HepG2 (cell line): Measurements from ENCODE around the gene ALPK1. TPM values are rescaled to one million over a fixed set of nuclear protein-coding genes. Genes with fewer than 3 reads are reported as not detected.

Experiments
- ATAC-seq: fragments of 200-7000 bp; cut with Tn5 transposase; 3 replicates; pipeline ENCODE4 v1.9.1; 2020; ENCODE audit warnings: mild to moderate bottlenecking, moderate library complexity
- BruUV-seq: library from RNA; stranded (reverse); fragments of 400-500 nt; replicated peaks from 2 replicates; lab custom pipeline; 2021; lab: Mats Ljungman, UMichigan
- CTCF ChIA-PET: fragments of 300-600 bp; formaldehyde crosslinking; extraction: SDS; loops from one replicate; lab custom pipeline; 2021; ENCODE audit warnings: low total read pairs, inconsistent platforms, low intra/inter-chr PET ratio; lab: Yijun Ruan, JAX
- POLR2A ChIA-PET: fragments of 350-600 bp; sonication (Branson Sonifier 250); formaldehyde crosslinking; loops from one replicate; lab custom pipeline; 2020; ENCODE audit warnings: antibody characterized with exemption, inconsistent platforms; lab: Yijun Ruan, JAX
- DNase-seq: peaks from one replicate; pipeline ENCODE4 v3.0.0-alpha.2; 2015; ENCODE audit warnings: low spot score
- FAIRE-seq: peaks from 3 replicates; lab custom pipeline; 2011; peaks lifted over from hg19 to GRCh38; lab: Jason Lieb, UNC
- H2AFZ ChIP-seq: one replicate; pipeline ENCODE4 v1.6.1; 2011; ENCODE audit warnings: low read length, inconsistent platforms
- H3K27ac ChIP-seq: fragments of 300-600 bp; 3 replicates; pipeline ENCODE4 v1.8.0; 2011; ENCODE audit warnings: mixed run types, mild to moderate bottlenecking, mixed read lengths, low read length, inconsistent platforms; ENCODE audit not compliant: insufficient read depth; ENCODE audit errors: extremely low read length
- H3K27me3 ChIP-seq, 2 experiments: fragments of 200-600 bp in 1 of 2; 2 replicates in 1 of 2; 3 replicates in 1 of 2; pipeline versions ENCODE4 v1.6.0 to v1.8.0; 2011; ENCODE audit warnings: low read length in 2 of 2, mild to moderate bottlenecking in 2 of 2, moderate library complexity in 2 of 2, inconsistent platforms in 1 of 2; ENCODE audit not compliant: insufficient read depth in 2 of 2, control insufficient read depth in 1 of 2
- H3K36me3 ChIP-seq, 2 experiments: fragments of 200-600 bp in 1 of 2; replicated peaks in 1 of 2; 2 replicates in 1 of 2; 3 replicates in 1 of 2; pipeline versions ENCODE4 v1.5.1 to v1.8.0; 2011; ENCODE audit warnings: low read length in 2 of 2, inconsistent platforms in 1 of 2; ENCODE audit not compliant: insufficient read depth in 2 of 2, control insufficient read depth in 1 of 2
- H3K4me1 ChIP-seq: 2 replicates; pipeline ENCODE4 v1.5.1; 2012; ENCODE audit warnings: low read length, inconsistent platforms; ENCODE audit not compliant: insufficient read depth
- H3K4me2 ChIP-seq: 2 replicates; pipeline ENCODE4 v1.6.0; 2011; ENCODE audit warnings: low read depth, low read length, inconsistent platforms
- H3K4me3 ChIP-seq, 3 experiments: fragments of 200-600 bp in 1 of 3; sonication (generic), shearing (Covaris generic) in 1 of 3; replicated peaks in 1 of 3; 2 replicates each; pipeline ENCODE4 v1.5.1; 2011 to 2016; ENCODE audit warnings: low read length in 3 of 3, inconsistent platforms in 2 of 3, low read depth in 2 of 3, mild to moderate bottlenecking in 2 of 3, control low read depth in 1 of 3, mixed read lengths in 1 of 3; ENCODE audit not compliant: insufficient read depth in 1 of 3
- H3K79me2 ChIP-seq: one replicate; pipeline ENCODE4 v1.6.1; 2011; ENCODE audit warnings: low read length, inconsistent platforms; ENCODE audit not compliant: insufficient read depth
- H3K9ac ChIP-seq: 2 replicates; pipeline ENCODE4 v1.6.0; 2011; ENCODE audit warnings: mild to moderate bottlenecking, low read depth, low read length, inconsistent platforms; ENCODE audit not compliant: insufficient read depth
- H3K9me3 ChIP-seq: 2 replicates; pipeline ENCODE4 v1.5.1; 2012; ENCODE audit warnings: mild to moderate bottlenecking, low read length
- H4K20me1 ChIP-seq: 2 replicates; pipeline ENCODE4 v1.6.0; 2011; ENCODE audit warnings: inconsistent platforms, mild to moderate bottlenecking, low read length, moderate library complexity; ENCODE audit not compliant: insufficient read depth
- ERF ChIP-seq: IDR thresholded peaks from 2 replicates; pipeline ENCODE4 v1.6.1; 2018; ENCODE audit warnings: missing biosample characterization, missing genetic modification reagents
- HCFC1 ChIP-seq: fragments of 150-350 bp; IDR thresholded peaks from 2 replicates; pipeline ENCODE4 v1.6.1; 2014; ENCODE audit warnings: low read depth, low read length
- KAT2B ChIP-seq: fragments of 150-350 bp; IDR thresholded peaks from 2 replicates; pipeline ENCODE4 v1.6.1; 2014; ENCODE audit warnings: low read depth, low read length, borderline replicate concordance
- STAT5B ChIP-seq: sonication (generic); formaldehyde crosslinking; IDR thresholded peaks from 2 replicates; pipeline ENCODE4 v1.4.0; 2020; ENCODE audit warnings: missing genetic modification reagents
- SUZ12 ChIP-seq: fragments of 150-350 bp; IDR thresholded peaks from 2 replicates; pipeline ENCODE4 v1.6.1; 2014; ENCODE audit warnings: low read depth, low read length
- TERF1 ChIP-seq: sonication (generic); formaldehyde crosslinking; IDR thresholded peaks from 2 replicates; pipeline ENCODE4 v1.8.0; 2022; ENCODE audit warnings: mild to moderate bottlenecking, missing genetic modification reagents, moderate library complexity
- ZBED4 ChIP-seq: sonication (generic); formaldehyde crosslinking; IDR thresholded peaks from 2 replicates; pipeline ENCODE4 v1.4.0; 2020; ENCODE audit warnings: missing genetic modification reagents, borderline replicate concordance
- ZNF562 ChIP-seq: sonication (generic); formaldehyde crosslinking; IDR thresholded peaks from 2 replicates; pipeline ENCODE4 v1.8.0; 2022; ENCODE audit warnings: missing genetic modification reagents, borderline replicate concordance
- ZNF678 ChIP-seq: sonication (generic); formaldehyde crosslinking; IDR thresholded peaks from 2 replicates; pipeline ENCODE4 v1.4.0; 2020; ENCODE audit warnings: mild to moderate bottlenecking, missing genetic modification reagents
- ZNF878 ChIP-seq: sonication (generic); formaldehyde crosslinking; IDR thresholded peaks from 2 replicates; pipeline ENCODE4 v1.8.1; 2023; ENCODE audit warnings: mild to moderate bottlenecking, missing genetic modification reagents, moderate library complexity
- WGBS: methylation state at CpG from one replicate; pipeline ENCODE4 v1.1.6; 2017; ENCODE audit warnings: low lambda C conversion rate; 5-methylcytosine and 5-hydroxymethylcytosine counted together
- in situ Hi-C: cut with HindIII; loops from 2 replicates; pipeline ENCODE4 v1.10.0; 2017; ENCODE audit warnings: low pct_unique_long_range_greater_than_20kb; ENCODE audit not compliant: extremely low pct_ligation_motif_present
- intact Hi-C: fragments of 100-400 bp; cut with micrococcal nuclease; formaldehyde crosslinking; loops from one replicate; pipeline ENCODE4 v1.10.0; 2022; ENCODE audit not compliant: unreplicated experiment
- polyA plus RNA-seq, 8 experiments: library from polyadenylated mRNA; depleted of rRNA in 3 of 8; stranded (reverse) in 7 of 8; unstranded in 1 of 8; fragments of >200 nt; fragmentation: Illumina TruSeq in 4 of 8; extraction: Trizol in 4 of 8; gene quantifications; 2 replicates each; pipeline versions ENCODE4 v1.2.1 to v1.2.3, GENCODE V29; 2011 to 2016; ENCODE audit warnings: low read depth in 4 of 8, missing spikeins in 1 of 8, mixed read lengths in 1 of 8; ENCODE audit not compliant: insufficient read depth in 1 of 8
- total RNA-seq, 5 experiments: library from RNA; depleted of rRNA; stranded (reverse); fragments of >200 nt; fragmentation: Illumina TruSeq; extraction: Trizol; gene quantifications; 2 replicates each; pipeline ENCODE4 v1.2.3, GENCODE V29; 2016; ENCODE audit warnings: low read depth in 1 of 5
- TF ChIP-seq, protein P1 (sequence below): sonication (generic); formaldehyde crosslinking; IDR thresholded peaks from 2 replicates; pipeline ENCODE4 v1.4.0; 2020; ENCODE audit warnings: mild to moderate bottlenecking, missing genetic modification reagents

ALPK1 gene
- total and polyA plus RNA-seq, 2 of the 13 experiments (the other 11 are each of a cell fraction or from before 2014, with no cell fraction given) = 0.61 to 1.3 TPM

- Histone ChIP-seq H3K4me1 (no peaks in the 10 kb centered on the region), H3K27me3 (no peaks in the 10 kb centered on the region), H3K4me3 (no peak overlapping the region), H2AFZ (no peak overlapping the region), H3K36me3 (no peaks in the 10 kb centered on the region), H3K4me2 (no peak overlapping the region), H3K9ac (no peak overlapping the region), H3K79me2 (no peaks in the 10 kb centered on the region), H4K20me1 (no peaks in the 10 kb centered on the region), H3K9me3 (no peaks in the 10 kb centered on the region), H3K27ac (no peak overlapping the region)
- POLR2A ChIA-PET = no interaction called here
- in situ Hi-C loops = loop anchor here (5.0 to 25.0 kb wide), 4 partner anchors 194 to 609 kb away; no protein-coding TSS in a partner anchor
- FAIRE-seq = no peak
- 58% methylated on average over 4 of the region's 4 CpGs for WGBS
- ATAC-seq = no peak
- DNase-seq = no peak
- CTCF ChIA-PET = interaction anchor here (2.0 to 2.5 kb wide), 2 partner anchors 195 to 276 kb away, joined by 10 to 27 read pairs; no protein-coding TSS in a partner anchor
- intact Hi-C loops = loop anchor here (1.0 to 5.0 kb wide), 3 partner anchors 196 to 434 kb away; no protein-coding TSS in a partner anchor
- TF ChIP-seq ZNF562 (CRISPR knock-in tag) = no peak
- TF ChIP-seq ZNF678 (CRISPR knock-in tag) = no peak
- no peak for TF ChIP-seq ZNF878 (CRISPR knock-in tag)
- no peak for TF ChIP-seq TERF1 (CRISPR knock-in tag)
- TF ChIP-seq HCFC1 = no peak
- no peak for TF ChIP-seq STAT5B (CRISPR knock-in tag)
- TF ChIP-seq SUZ12 = no peak
- TF ChIP-seq ZBED4 (CRISPR knock-in tag) = no peak
- TF ChIP-seq, protein P1, sequence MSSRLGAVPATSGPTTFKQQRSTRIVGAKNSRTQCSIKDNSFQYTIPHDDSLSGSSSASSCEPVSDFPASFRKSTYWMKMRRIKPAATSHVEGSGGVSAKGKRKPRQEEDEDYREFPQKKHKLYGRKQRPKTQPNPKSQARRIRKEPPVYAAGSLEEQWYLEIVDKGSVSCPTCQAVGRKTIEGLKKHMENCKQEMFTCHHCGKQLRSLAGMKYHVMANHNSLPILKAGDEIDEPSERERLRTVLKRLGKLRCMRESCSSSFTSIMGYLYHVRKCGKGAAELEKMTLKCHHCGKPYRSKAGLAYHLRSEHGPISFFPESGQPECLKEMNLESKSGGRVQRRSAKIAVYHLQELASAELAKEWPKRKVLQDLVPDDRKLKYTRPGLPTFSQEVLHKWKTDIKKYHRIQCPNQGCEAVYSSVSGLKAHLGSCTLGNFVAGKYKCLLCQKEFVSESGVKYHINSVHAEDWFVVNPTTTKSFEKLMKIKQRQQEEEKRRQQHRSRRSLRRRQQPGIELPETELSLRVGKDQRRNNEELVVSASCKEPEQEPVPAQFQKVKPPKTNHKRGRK (CRISPR knock-in tag) = no peak
- no peak for TF ChIP-seq KAT2B
- TF ChIP-seq ERF (CRISPR knock-in tag) = no peak
- no TSS peak for BruUV-seq
These were observed 31.6 kb downstream of the ALPK1 start for GRCh38 chr4:112328734-112329130.
